Nephron (organoid): Measurements from ENCODE around the gene MDM2.

Source experiments
- H3K27ac Mint-ChIP-seq, 3 experiments: 2 replicates each; pipeline ENCODE4 v1.8.0; 2020; ENCODE audit warnings: mixed read lengths in 3 of 3, mild to moderate bottlenecking in 2 of 3, moderate library complexity in 1 of 3
- H3K27me3 Mint-ChIP-seq: 2 replicates; pipeline ENCODE4 v1.8.0; 2021; ENCODE audit warnings: low read depth, mild to moderate bottlenecking, moderate library complexity, mixed read lengths
- H3K36me3 Mint-ChIP-seq: 2 replicates; pipeline ENCODE4 v1.8.0; 2020; ENCODE audit warnings: low read depth, mixed read lengths
- H3K4me1 Mint-ChIP-seq: 2 replicates; pipeline ENCODE4 v1.8.0; 2020; ENCODE audit warnings: mixed read lengths
- H3K4me3 Mint-ChIP-seq, 3 experiments: 2 replicates each; pipeline ENCODE4 v1.8.0; 2020; ENCODE audit warnings: mild to moderate bottlenecking in 3 of 3, mixed read lengths in 3 of 3, moderate library complexity in 2 of 3
- H3K9me3 Mint-ChIP-seq: 2 replicates; pipeline ENCODE4 v1.8.0; 2020; ENCODE audit warnings: mixed read lengths
- TF ChIP-seq, protein P1 (sequence below), 3 experiments: fragments of 200-600 bp; sonication (generic); IDR thresholded peaks; one replicate each; pipeline ENCODE4 v1.5.0; 2021; ENCODE audit warnings: antibody characterized with exemption in 3 of 3; ENCODE audit not compliant: unreplicated experiment in 3 of 3

MDM2 gene

DNA sequence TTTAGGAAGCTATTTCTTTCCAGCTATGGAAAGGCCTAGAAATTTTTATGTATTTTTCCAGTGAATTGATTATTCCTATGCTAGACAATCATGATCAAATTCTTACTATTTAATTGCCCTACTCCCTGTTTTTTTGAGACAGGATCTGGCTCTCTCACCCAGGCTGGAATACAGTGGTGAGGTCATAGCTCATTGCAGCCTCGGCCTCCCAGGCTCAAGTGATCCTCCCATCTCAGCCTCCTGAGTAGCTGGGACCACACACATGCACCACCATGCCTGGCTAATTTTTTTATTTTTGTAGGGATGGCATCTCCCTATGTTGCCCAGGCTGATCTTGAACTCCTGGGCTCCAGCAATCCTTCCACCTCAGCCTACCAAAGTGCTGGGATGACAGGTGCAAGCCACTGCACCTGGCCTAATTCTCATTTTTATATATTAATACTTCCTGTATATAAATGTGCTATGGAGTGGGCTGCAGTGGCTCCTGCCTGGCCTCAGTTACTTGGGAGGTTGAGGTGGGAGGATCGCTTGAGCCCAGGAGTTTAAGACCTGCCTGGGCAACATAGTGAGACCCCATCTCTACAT lies 16.0 kb upstream of the MDM2 start:
- Mint-ChIP-seq H3K4me3 (no peak overlapping the region), H3K36me3 (no peaks in the 10 kb centered on the region), H3K4me1 (no peaks in the 10 kb centered on the region), H3K27ac (no peak overlapping the region), H3K9me3 (no peaks in the 10 kb centered on the region), H3K27me3 (no peaks in the 10 kb centered on the region)
- TF ChIP-seq, protein P1, sequence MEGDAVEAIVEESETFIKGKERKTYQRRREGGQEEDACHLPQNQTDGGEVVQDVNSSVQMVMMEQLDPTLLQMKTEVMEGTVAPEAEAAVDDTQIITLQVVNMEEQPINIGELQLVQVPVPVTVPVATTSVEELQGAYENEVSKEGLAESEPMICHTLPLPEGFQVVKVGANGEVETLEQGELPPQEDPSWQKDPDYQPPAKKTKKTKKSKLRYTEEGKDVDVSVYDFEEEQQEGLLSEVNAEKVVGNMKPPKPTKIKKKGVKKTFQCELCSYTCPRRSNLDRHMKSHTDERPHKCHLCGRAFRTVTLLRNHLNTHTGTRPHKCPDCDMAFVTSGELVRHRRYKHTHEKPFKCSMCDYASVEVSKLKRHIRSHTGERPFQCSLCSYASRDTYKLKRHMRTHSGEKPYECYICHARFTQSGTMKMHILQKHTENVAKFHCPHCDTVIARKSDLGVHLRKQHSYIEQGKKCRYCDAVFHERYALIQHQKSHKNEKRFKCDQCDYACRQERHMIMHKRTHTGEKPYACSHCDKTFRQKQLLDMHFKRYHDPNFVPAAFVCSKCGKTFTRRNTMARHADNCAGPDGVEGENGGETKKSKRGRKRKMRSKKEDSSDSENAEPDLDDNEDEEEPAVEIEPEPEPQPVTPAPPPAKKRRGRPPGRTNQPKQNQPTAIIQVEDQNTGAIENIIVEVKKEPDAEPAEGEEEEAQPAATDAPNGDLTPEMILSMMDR (IDR thresholded peaks at IDR 0.05; ENCODE audit: unreplicated experiment in 3 of 3): no peak

DNA sequence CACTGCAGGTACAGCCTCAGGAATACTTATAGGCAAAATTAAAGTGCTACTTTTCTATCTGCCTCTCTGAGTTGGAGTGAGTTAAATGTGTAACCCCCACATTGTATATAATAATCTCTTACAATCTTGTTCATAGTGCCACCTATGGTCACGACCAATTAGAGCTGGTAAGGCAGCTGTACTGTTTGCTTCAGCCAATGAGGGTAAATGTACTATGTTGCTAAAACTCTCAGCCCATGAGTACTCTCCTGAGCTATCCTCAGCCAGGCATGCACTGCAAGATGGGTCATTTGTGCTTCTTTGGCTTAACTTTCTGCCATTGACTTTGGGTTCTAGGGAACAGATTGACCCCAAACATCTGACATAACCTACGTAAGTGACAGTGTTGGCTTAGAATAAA lies 15.0 kb upstream of the MDM2 start:
- no peaks in the 10 kb centered on the region for H3K9me3 Mint-ChIP-seq
- no peak overlapping the region for H3K4me3 Mint-ChIP-seq
- no peak overlapping the region for H3K27ac Mint-ChIP-seq
- H3K27me3 Mint-ChIP-seq: no peaks in the 10 kb centered on the region
- H3K4me1 Mint-ChIP-seq: no peaks in the 10 kb centered on the region
- TF ChIP-seq, protein P1 (IDR thresholded peaks at IDR 0.05; ENCODE audit: unreplicated experiment in 3 of 3): no peak
- no peaks in the 10 kb centered on the region for H3K36me3 Mint-ChIP-seq

DNA sequence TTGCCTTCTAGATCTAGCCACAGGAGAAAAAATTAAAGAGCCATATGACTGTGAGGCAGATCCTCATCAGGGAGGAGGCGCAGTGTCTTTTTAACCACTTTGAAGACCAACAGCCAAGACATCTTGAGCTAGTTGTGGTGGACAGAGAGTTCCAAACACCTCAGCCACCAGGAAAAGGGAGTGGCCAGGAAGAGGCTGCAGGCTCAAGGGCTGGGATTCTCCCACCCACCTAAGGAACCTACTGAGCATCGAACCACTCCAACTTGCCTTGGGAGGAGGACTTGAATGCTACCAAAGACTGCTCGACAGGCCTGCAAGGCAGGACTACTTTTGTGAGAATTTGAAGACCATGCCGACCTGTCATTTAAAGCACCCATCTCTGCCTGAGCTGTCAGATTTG lies 14.5 kb upstream of the MDM2 start:
- Mint-ChIP-seq H3K4me1 (no peaks in the 10 kb centered on the region), H3K27me3 (no peaks in the 10 kb centered on the region), H3K27ac (no peak overlapping the region), H3K4me3 (no peak overlapping the region), H3K9me3 (no peaks in the 10 kb centered on the region), H3K36me3 (no peaks in the 10 kb centered on the region)
- TF ChIP-seq, protein P1 (IDR thresholded peaks at IDR 0.05; ENCODE audit: unreplicated experiment in 3 of 3): no peak

DNA sequence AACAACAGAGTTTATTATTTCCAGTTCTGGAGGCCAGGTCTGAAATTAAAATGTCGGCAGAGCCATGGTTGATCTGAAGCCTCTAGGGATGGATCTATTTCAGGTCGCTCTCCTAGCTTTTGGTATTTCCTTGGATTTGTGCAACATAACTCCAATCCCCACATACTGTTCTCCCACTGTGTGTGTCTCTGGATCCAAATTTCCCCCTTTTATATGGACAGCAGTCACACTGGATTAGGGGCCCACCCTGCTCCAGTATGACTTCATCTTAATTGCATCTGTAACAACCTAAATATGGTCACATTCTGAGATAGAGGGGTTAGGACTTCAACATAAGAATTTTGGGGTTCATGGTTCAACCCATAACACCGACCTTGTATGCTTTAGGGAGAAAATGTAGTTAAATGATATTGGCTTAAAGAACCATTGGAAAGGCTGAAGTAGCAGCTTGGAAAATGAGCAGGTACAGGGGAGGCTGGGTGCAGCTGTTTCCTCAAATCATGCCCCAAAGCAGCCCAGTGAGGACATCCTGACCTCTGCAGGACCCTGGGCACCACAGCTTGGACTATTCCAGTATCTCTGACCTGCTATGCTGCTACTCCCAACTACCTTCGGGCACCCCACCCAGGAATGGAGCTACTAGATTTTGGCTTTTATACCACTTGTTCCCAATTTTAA lies 13.9 kb upstream of the MDM2 start:
- Mint-ChIP-seq H3K4me3 (no peak overlapping the region), H3K9me3 (no peaks in the 10 kb centered on the region), H3K27ac (no peak overlapping the region), H3K36me3 (no peaks in the 10 kb centered on the region), H3K27me3 (no peaks in the 10 kb centered on the region), H3K4me1 (no peaks in the 10 kb centered on the region)
- TF ChIP-seq, protein P1 (IDR thresholded peaks at IDR 0.05; ENCODE audit: unreplicated experiment in 3 of 3): no peak

DNA sequence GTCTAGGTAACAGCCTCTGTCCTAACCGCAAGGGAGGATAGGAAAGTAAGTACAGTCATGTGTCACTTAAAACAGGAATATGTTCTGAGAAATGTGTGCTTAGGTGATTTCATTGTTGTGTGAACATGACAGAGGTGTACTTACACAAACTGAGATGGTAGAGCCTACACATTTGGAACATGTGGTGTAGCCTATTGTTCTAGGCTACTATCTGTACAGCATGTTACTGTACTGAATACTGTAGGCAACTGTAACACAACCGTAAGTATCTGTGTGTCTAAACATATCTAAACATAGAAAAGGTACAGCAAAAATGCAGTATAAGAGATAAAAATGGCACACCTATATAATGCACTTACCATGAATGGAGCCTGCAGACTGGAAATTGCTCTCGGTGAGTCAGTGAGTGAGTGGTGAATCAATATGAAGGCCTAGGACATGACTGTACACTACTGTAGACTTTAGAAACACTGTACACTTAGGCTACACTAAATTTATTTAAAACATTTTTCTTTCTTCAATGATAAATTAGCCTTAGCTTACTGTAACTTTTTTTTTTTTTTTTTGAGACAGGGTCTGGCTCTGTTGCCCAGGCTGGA lies 13.2 kb upstream of the MDM2 start:
- Mint-ChIP-seq H3K27ac (no peak overlapping the region), H3K4me1 (no peaks in the 10 kb centered on the region), H3K27me3 (no peaks in the 10 kb centered on the region), H3K4me3 (no peak overlapping the region), H3K9me3 (no peaks in the 10 kb centered on the region), H3K36me3 (no peaks in the 10 kb centered on the region)
- TF ChIP-seq, protein P1 (IDR thresholded peaks at IDR 0.05; ENCODE audit: unreplicated experiment in 3 of 3): no peak

DNA sequence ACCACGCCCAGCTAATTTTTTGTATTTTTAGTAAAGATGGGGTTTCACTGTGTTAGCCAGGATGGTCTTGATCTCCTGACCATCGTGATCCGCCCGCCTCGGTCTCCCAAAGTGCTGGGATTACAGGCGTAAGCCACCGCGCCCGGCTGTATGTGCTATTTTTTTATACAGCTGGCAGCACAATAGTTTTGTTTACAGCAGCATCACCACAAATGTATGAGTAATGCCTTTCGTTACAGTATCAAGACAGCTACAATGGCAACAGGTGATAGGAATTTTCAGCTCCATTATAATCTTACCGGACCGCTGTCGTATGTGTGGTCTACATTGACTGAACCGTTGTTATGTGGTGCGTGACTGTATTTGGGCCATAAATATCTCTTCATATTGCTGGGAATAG lies 11.6 kb upstream of the MDM2 start:
- Mint-ChIP-seq H3K36me3 (no peaks in the 10 kb centered on the region), H3K4me3 (no peak overlapping the region), H3K27ac (no peak overlapping the region), H3K27me3 (peaks cover 4% of the 10 kb centered on the region), H3K4me1 (no peaks in the 10 kb centered on the region), H3K9me3 (no peaks in the 10 kb centered on the region)
- TF ChIP-seq, protein P1 (IDR thresholded peaks at IDR 0.05; ENCODE audit: unreplicated experiment in 3 of 3): no peak
